Thyroid gland (tissue), 4 donors: Measurements from ENCODE around the gene AKAP7.

ENCODE experiments used
- CTCF ChIP-seq, 6 experiments: fragments of 200-600 bp in 3 of 6; fragments of 450-650 bp in 3 of 6; sonication (generic) in 3 of 6; IDR thresholded peaks; one replicate each; pipeline ENCODE4 v1.5.1; 2016 to 2019; ENCODE audit warnings: antibody characterized with exemption in 6 of 6, mild to moderate bottlenecking in 2 of 6, inconsistent platforms in 1 of 6, moderate library complexity in 1 of 6
- POLR2A ChIP-seq, 2 donors: fragments of 450-650 bp; IDR thresholded peaks; one replicate each; pipeline ENCODE4 v1.6.1; 2017; ENCODE audit warnings: antibody characterized with exemption in 2 of 2, mild to moderate bottlenecking in 2 of 2, moderate library complexity in 1 of 2

GRCh38 chr6:131199568-131200272 is 64.5 kb downstream of the AKAP7 start:
- TF ChIP-seq CTCF (IDR thresholded peaks at IDR 0.05) (peak in 3 of 6 experiments; percentile 49 to 56 (median 54)), POLR2A (IDR thresholded peaks at IDR 0.05) (no peak)
